Muscle of back (tissue), 11 donors: ENCODE results near the gene C9orf50. TPM values are rescaled to one million over a fixed set of nuclear protein-coding genes. Genes with fewer than 3 reads are reported as not detected.
"Not testable (repeated sequence)": the region's sequence is repeated elsewhere in the genome, so short reads cannot be mapped to it uniquely, and the experiment has no call there.

Source experiments
- DNase-seq, 3 donors: peaks; one replicate each; pipeline versions ENCODE4 v3.0.0 to v3.0.0-alpha.2; 2013
- polyA plus RNA-seq, 10 donors: library from polyadenylated mRNA; unstranded; fragments of 120-200 nt; gene quantifications; one replicate each; pipeline ENCODE4 v1.2.1, GENCODE V29; 2013; ENCODE audit not compliant: insufficient read length in 10 of 10

C9orf50 gene
- polyA plus RNA-seq, 10 donors: 0.17 to 0.18 TPM; not detected in 8

DNA sequence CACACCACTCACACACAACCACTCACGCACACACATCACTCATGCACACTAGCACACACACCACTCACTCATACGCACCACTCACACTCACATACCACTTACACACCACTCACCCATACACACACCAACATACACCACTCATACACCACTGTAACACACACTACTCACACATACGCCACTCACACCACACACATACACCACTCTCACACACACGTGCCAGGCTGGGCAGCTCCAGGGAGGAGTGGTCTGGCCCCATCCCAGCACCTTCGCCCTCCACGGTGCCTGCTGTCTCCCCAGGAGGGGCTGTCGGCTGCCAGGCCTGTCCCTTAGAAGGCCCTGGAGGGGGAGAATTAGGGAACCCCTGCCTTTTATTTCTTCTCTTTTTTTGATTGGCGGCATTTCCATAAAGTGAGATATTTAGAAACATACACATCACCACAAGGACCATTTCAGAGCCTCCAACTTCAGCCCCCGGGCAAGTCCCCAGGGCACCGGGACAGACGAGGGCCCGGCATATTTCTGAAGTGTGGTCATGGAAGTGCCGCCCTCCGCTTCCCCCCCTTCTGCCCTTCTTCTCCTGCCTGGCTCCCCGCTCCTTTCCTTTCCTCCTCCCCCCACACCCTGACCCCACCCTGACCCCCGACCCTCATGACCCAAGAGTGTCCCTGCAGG is 27.3 kb upstream of the C9orf50 start:
- no peak for DNase-seq

DNA sequence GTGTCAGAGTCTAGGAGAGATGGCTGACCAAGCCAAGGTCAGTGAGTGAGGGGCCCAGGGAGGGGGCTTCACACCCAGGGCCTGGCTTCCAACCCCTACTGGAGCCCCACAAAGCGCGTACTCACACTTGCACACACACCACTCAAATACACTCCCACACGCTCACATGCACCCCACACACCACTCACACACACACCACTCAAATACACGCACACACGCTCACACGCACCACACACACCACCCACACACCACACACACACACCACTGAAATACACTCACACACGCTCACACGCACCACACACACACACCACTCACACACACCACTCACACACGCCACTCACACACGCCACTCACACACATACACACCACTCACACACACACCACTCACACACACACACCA is 26.7 kb upstream of the C9orf50 start:
- DNase-seq: no peak

DNA sequence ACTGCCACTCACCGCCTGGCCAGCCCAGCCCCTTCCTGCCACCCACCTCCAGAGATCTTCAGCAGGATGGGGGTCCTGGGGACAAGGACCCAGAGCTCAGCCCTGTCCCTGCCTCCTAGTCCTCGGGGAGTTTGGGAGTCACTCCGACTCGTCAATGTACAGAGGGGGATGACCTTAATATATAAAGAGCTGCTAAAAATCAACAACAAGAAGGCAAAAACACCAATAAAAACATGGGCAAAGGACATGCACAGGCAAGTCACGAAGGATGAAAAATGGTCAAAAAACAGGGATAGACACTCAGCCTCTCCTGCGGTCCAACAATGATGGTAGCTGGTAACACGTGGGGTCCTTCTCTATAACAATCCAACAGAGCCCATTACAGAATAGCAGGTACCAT is 25.8 kb upstream of the C9orf50 start:
- no peak for DNase-seq

DNA sequence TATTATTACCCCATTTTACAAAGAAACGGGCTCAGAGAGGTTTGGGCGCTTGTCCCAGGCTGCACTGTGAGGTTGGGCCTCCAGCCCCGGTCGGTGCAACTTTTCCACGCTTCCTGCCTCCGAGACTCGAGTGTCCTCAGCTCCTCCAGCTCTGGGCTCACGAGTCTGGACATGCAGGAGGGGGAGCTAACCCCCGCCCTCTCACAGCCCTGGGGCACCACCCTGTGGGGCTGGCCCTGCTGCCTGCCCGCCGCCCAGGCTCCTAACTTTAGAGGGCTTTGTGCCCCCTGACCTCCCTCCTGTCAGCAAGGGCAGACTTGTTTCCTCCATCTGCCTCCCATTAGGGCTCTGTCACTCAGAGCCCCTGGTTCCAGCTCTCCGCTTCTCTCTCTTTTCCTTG is 25.4 kb upstream of the C9orf50 start:
- no peak for DNase-seq

DNA sequence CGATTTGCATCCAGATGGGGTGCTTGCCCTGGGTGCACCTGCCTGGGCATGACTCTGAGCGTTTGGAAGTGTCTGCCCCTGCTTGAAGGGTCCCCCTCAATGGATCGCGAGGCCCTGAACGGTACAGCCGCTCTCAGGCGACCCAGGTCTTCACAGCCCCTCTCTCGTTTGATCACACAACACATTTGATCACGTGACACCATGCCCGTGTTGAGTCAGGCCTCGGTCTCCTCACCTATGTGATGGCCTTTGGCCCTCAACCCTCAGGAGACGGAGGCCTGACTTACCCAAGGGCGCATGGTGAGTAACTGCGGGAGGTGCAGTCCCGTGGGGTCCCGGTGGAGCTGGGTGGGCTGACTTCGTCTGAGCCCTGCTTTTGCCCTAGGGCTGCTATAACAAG is 24.0 kb upstream of the C9orf50 start:
- no peak for DNase-seq

DNA sequence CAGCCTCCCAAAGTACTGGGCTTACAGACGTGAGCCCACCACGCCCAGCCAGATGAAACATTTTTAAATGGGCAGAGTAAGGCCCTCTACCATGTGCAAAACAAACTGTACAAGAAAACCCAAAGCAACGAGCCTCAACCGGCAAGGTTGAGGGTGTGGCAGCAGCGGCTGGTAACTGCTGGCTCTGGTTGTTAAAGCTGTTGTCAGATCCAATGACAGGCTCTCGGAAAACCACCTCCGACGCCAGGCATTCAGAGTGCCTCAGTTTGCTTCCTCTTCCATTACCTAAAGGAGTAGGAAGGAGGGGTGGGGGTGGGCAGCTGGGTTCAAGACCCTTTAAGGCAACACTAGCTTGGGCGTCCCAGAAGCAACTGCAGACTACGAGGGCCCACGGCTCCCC is 23.5 kb upstream of the C9orf50 start:
- DNase-seq: no peak

DNA sequence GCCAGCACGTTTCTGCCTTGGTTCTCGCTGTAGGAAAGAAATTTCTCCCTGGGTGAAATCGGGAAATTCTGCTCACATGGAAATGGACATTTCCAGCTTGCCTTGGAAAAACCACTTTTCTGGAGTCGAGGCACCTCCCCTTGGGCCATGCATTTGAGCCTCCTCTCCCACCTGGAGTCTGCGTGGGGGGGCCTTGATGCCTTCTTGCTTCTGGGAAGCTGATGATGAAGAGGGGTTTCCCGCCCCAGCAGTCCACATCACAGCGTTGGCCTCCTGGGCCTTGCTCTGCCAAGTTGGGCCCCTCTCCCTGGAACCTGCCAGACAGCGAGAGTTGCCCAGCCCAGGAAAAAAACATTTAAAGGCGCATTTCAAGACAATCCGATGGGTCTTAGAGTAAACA is 22.8 kb upstream of the C9orf50 start:
- DNase-seq: no peak

DNA sequence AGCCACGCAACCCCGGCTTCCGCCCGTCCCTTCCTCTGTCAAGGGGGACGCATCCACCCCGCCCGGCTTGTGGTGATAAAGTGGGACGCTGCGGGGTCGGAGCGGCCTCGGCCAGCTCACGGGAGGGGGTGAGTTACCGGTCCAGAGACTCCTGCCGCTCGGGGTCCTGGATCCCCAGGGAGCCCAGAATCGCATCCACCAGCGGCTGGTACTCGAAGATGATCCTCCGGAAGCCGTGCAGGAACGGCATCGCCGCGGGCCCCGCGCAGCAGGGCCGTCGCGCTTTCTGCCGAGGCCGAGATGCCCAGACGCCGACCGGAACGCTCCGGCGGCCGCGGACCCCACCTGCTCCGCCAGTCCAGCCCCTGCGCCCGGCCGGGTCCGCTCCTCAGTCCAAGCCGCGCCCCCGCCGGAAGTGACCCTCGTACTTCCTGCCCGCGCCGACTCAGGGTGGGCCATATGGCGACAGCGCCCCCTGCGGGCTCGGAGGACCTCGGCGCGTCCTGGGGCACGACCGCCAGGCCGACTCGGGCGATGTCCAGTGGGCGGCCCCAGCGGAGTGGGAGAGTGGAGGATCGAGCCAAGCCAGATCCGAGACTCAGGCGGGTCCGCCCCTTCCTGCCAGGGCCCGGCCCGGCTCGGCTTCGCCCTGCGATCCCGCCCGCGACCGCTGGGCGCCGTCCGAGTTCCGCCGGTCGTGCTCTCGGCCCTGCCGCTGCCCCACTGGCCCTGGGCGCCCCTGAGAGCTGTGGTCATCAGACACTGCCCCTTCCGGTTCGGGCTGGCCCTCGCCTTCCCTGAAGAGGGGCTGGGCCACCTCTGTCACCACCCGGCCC is 21.1 kb upstream of the C9orf50 start, which contains the start of gene ASB6:
Gene ASB6, minus strand, starts transcription at position 402 of the 836 bp plus-strand sequence. Its CDS starts 152 bp downstream, at position 250.
- DNase-seq: peak; percentile 97 to 99 (median 98)

DNA sequence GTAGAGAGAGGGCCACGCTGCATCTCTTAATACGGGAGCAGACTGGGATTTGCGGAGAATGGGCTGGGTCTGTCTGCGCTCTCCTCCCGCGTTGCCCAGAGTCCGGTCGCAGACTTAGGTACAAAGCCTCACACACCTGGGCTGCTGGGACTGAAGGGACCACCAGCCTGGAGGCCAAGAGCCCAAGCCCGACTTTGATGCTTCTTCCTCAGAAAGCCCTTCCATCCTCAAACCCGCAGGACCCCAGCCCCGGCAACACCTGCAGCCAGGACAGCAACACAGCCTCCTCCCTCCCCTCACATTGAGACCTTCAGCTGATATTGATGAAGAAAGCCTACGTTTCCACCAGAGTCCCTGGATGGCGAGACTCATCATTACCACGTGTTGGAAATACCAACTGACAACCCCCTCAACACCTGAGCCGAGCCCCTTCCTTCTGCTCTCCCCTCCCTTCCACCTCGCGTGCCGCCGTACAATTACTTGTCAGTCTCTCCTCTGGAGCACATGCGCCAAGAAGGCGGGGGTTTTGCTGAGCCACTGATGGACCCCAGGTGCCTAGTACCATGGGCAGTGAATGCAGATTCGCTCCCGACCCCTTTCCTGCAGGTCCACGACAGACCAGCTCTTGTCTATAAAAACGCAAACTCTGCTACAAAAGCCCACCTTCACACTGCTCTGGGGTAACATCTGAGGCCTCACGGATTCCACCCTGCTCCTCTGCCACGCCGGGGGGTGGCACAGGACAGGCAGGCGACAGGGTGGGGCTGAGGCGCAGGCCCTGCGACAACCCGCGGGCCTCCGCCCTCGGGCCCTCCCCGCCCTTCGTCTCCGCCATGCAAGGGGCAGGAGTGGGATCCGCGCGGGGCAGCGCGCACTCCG is 20.2 kb upstream of the C9orf50 start:
- no peak for DNase-seq

DNA sequence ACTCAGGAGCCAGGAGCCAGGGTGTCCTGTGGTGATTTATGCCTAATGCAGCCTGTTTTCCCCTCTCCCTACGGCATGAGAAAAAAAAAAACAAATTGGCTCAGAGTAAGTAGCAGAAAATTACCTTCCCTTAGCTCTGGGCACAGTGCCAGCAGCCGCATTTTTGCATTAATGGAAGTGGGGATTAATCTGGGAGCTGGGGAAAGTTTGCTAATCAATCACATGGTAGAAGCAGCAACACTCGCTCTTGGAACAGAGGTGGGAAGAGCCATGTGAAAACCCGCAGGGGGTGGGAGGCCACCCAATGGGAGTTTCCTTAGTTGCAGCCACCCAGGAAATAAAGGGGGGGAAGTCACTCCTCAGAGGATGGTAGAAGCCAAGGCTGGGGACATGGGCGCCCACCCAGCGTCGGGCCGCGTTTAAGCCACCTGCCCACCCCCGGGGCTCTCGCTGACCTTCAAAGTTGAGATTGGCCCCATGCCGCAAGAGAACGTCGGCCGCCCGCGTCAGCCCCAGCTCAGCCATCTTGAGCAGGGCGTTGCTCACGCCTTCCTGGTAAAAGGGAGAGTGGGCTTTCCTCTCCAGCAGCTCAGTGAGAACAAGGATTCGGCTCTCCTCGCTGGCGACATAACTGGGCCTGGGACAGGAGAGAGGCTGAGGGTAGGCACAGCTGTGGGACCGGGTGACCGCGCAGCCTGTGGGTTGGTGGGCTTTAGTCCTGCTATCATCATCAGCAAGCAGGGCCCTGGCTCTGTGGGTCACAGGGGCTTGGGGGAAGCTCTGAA is 19.4 kb upstream of the C9orf50 start:
- DNase-seq: no peak

DNA sequence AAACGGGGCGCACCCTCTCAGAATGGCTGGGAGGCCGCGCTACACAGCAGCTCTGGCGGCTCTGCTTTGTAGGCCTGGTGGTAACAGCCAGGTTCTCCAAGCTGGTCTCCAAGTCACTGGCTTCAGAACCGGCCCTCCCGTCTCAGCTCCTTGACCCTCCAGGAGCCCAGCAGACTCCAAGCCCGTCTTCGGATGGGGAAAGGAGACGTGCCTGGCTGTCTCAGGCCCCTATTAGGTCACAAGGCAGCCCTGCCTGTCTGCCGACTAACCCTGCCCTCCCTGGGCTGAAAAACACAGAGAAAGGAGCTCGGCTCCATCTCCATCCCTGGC is 18.8 kb upstream of the C9orf50 start:
- no peak for DNase-seq

DNA sequence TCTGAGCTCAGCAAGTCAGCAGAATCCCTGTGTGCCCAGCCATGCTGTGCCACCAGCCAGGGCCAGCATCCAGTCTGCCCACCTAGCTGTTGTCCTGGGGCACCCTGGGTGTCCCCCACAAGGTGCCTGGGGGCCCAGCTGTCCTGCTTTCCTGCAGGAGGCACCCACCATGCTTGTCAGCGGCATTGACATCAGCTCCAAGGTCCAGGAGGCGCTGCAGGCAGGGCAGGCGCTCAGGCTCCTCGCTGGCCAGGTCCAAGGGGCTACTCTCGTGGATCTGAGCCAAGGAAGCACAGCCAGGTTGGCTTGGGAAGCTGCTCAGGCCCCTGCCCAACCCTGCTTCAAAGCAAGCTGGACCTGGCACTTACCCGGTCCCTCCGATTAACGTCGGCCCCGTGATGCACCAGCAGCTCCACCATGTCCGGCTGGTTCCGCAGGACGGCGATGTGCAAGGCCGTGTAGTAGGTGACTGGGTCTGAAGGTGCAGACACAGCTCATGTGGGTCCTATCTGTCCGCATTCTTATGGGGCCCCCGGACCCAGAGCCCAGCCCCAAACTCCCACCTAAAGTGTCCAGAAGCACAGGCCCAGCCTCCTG is 18.2 kb upstream of the C9orf50 start:
- no peak for DNase-seq

DNA sequence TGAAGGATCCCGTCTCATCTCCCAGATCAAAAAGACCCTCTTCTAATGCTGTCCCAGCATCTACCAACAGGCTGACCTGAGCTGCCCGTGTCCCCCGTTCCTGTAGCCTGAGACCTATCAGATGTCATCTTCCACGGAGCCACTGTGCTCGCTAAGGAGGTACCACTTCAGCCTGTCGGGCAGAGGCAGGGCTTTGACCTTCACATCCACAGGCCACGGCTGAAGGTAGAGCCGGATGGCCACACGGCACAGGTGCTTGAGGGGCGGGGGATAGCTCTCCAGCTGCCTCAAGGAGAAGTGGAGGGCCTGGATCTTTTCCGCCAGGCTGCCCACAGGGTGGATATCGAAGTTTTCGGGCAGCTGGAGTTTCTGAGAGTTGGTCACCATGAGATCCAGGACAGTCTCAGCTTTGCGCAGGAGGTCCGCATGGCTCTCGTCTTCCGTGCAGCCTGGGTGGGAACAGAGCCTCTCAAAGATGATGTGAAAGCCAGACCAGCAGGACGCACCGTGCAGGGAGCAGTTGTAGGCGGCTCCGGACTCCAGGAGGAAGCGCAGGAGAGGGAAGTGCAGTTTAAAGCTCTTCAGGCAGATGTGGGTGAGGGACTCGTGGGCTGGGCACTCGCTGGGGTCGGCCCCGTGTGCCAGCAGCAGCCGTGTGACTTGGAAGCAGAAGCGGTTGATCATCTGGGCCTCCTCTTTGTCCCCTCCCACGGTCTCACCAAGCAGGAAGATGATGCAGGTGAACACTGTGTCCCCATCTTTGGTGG is 17.0 kb upstream of the C9orf50 start:
- DNase-seq: no peak

DNA sequence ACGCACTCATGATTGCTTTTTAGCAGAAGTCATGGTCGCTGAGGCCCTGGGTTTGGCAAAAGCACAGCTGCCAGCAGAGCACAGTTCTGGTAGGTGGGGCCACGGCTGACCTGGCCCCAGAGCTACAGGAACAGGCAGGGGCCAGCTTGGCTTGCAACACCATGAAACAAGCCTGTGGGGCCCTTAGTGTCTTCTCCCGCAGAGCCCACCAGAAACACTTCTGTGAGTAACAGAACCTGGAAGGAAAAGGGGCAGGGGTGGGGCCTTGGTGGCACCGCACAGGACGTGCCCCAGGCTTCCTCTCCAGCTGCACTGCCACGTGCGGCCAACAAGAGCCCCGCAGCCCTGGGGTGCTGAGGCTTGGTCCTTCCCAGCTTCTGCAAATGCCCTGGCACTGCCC is 16.2 kb upstream of the C9orf50 start:
- no peak for DNase-seq

DNA sequence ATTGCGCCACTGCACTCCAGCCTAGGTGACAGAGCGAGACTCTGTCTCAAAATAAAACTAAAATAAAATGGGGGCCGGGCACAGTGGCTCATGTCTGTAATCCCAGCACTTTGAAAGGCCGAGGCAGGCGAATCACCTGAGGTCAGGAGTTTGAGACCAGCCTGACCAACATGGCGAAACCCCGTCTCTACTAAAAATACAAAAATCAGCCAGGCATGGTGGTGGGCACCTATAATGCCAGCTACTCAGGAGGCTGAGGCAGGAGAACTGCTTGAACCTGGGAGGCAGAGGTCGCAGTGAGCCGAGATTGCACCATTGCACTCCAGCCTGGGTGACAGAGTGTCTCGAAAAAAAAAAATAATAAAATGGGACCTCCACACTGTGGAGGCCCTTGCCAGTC is 15.4 kb upstream of the C9orf50 start:
- not testable (repeated sequence) for DNase-seq

DNA sequence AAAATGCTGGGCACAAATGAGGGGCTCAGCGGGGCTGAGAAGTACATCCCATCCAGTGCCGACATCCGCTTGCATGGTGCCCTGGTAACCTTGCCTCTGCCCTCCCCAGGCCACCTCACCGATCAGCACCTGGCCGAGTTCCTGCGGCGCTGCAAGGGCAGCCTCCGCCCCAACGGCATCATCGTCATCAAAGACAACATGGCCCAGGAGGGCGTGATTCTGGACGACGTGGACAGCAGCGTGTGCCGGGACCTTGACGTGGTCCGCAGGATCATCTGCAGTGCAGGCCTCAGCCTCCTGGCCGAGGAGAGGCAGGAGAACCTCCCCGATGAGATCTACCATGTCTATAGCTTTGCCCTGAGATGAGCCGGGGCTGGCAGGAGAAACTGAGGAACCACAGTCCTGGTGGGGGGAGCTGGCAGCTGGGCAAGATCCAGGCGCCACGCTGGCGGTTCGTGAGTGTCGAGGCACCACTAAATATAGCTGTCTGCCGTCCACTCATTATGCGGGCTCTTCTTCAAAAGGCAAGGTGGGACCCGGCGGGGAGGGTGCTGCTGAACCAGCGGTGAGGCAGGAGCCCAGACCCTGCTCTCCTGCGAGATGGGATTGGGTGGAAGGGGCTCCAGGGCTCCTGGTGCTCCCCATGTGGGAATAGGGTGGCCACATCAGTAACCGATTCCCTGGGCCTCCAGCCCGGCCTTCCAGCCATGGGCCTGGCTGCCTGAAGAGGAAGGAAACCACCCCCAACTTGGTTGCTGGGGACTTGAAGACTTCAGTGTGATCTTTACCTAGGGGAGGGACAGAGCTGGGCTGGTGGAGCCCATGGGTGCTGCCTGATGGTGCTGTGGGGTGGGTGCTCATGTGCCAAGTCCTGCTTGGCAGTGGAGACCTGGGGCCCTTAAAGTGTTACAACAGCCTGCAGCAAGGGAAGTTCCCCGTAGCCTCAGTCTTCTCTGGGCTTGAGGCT is 14.5 kb upstream of the C9orf50 start:
- DNase-seq: no peak

DNA sequence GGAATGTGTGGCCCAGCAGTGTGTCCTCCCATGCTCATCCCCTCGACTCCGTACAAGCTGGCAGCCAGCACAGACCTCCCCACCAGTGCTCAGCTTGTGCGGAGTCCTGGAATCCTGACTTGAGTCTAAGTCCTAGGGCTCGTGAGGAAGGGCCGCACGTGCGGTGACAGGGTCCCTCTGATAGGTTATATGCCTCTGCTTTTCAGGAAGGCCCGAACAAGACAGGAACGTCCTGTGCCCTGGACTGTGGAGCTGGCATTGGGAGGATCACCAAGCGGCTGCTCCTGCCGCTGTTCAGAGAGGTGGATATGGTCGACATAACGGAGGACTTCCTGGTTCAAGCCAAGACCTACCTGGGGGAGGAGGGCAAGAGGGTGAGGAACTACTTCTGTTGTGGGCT is 12.9 kb upstream of the C9orf50 start:
- DNase-seq: no peak

DNA sequence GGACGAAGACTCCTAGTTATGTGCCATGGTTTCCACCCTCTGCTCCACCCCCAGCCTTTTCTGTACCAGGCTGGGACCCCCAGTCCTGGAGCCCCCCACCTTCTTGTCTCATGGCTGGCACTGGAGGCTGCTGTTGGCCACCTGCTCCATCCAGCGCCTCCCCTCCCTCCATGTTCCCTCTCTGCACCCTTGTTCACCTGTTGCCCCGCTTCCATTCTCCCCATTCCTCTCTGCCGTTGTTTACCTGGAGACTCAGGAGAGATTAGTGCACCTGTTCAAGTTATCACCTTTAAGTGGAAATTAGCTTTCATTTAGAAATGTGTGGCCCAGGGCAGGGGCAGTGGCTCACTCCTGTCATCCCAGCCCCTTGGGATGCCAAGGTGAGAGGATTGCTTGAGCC is 12.3 kb upstream of the C9orf50 start:
- no peak for DNase-seq

DNA sequence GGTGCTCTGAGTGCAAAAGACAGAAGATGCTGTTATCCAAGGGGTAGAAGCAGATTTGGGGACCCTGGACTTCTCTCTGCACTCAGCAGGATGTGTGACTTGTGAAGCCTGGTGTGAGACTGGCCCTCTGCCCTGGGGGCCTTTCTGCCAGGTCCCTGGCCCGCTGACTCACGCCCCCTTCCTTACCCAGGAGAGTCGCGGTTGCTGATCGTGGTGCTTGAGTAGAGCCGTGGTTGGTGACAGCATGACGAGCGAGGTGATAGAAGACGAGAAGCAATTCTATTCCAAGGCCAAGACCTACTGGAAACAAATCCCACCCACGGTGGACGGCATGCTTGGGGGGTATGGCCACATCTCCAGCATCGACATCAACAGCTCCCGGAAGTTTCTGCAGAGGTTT is 11.6 kb upstream of the C9orf50 start:
- no peak for DNase-seq
